HepG2 (cell line): ENCODE data around the gene SMOC1. TPM values are rescaled to one million over a fixed set of nuclear protein-coding genes. Genes with fewer than 3 reads are reported as not detected.

ENCODE experiments used
- ASH2L ChIP-seq: fragments of 300-600, 200-600 bp; sonication (generic); IDR thresholded peaks from 2 replicates; pipeline ENCODE4 v1.7.0; 2017; ENCODE audit warnings: low read depth, mild to moderate bottlenecking, moderate library complexity, mixed read lengths, low read length; ENCODE audit not compliant: insufficient read length
- ATF7-NPFF ChIP-seq: sonication (generic); formaldehyde crosslinking; IDR thresholded peaks from 2 replicates; pipeline ENCODE4 v1.8.1; 2023; ENCODE audit warnings: mild to moderate bottlenecking, low read depth, missing genetic modification reagents, moderate library complexity
- BCL6 ChIP-seq: IDR thresholded peaks from 2 replicates; pipeline ENCODE4 v1.6.1; 2016; ENCODE audit warnings: missing genetic modification reagents, missing compliant biosample characterization
- ELF1 ChIP-seq: sonication (generic); formaldehyde crosslinking; IDR thresholded peaks from 2 replicates; pipeline ENCODE4 v1.4.0; 2020; ENCODE audit warnings: missing genetic modification reagents
- FOXA3 ChIP-seq: IDR thresholded peaks from 2 replicates; pipeline ENCODE4 v1.6.1; 2016; ENCODE audit warnings: missing genetic modification reagents, missing compliant biosample characterization
- HNF4A ChIP-seq: sonication (generic); formaldehyde crosslinking; IDR thresholded peaks from 2 replicates; pipeline ENCODE4 v1.4.0; 2020; ENCODE audit warnings: missing genetic modification reagents
- HOXA9 ChIP-seq: sonication (generic); formaldehyde crosslinking; IDR thresholded peaks from 2 replicates; pipeline ENCODE4 v1.8.1; 2022; ENCODE audit warnings: missing genetic modification reagents, mild to moderate bottlenecking, moderate library complexity, borderline replicate concordance
- LCORL ChIP-seq, 2 experiments: fragments of 450-650 bp in 1 of 2; sonication (generic) in 1 of 2; formaldehyde crosslinking in 1 of 2; IDR thresholded peaks; 2 replicates each; pipeline versions ENCODE4 v1.5.0 to v1.6.1; 2017 to 2020; ENCODE audit warnings: antibody characterized with exemption in 1 of 2, missing genetic modification reagents in 1 of 2
- POLR2A ChIP-seq, 2 experiments: IDR thresholded peaks; 2 replicates each; pipeline ENCODE4 v1.6.1; 2011; ENCODE audit warnings: low read depth in 2 of 2, low read length in 2 of 2, mild to moderate bottlenecking in 1 of 2, moderate library complexity in 1 of 2; ENCODE audit not compliant: insufficient read depth in 1 of 2
- STAG1 ChIP-seq: sonication (generic); formaldehyde crosslinking; IDR thresholded peaks from 2 replicates; pipeline ENCODE4 v1.4.0; 2020; ENCODE audit warnings: missing genetic modification reagents
- ZFY ChIP-seq: sonication (generic); formaldehyde crosslinking; IDR thresholded peaks from 2 replicates; pipeline ENCODE4 v1.4.0; 2020; ENCODE audit warnings: missing genetic modification reagents
- ZNF225 ChIP-seq: sonication (generic); formaldehyde crosslinking; IDR thresholded peaks from 2 replicates; pipeline ENCODE4 v1.4.0; 2020; ENCODE audit warnings: mild to moderate bottlenecking, missing genetic modification reagents
- ZNF350 ChIP-seq: sonication (generic); formaldehyde crosslinking; IDR thresholded peaks from 2 replicates; pipeline ENCODE4 v1.4.0; 2020; ENCODE audit warnings: mild to moderate bottlenecking, low read depth, missing genetic modification reagents, borderline replicate concordance
- ZNF460 ChIP-seq: sonication (generic); formaldehyde crosslinking; IDR thresholded peaks from 2 replicates; pipeline ENCODE4 v1.5.1; 2020; ENCODE audit warnings: missing genetic modification reagents, mild to moderate bottlenecking, borderline replicate concordance
- polyA plus RNA-seq, 8 experiments: library from polyadenylated mRNA; depleted of rRNA in 3 of 8; stranded (reverse) in 7 of 8; unstranded in 1 of 8; fragments of >200 nt; fragmentation: Illumina TruSeq in 4 of 8; extraction: Trizol in 4 of 8; gene quantifications; 2 replicates each; pipeline versions ENCODE4 v1.2.1 to v1.2.3, GENCODE V29; 2011 to 2016; ENCODE audit warnings: low read depth in 4 of 8, missing spikeins in 1 of 8, mixed read lengths in 1 of 8; ENCODE audit not compliant: insufficient read depth in 1 of 8
- total RNA-seq, 5 experiments: library from RNA; depleted of rRNA; stranded (reverse); fragments of >200 nt; fragmentation: Illumina TruSeq; extraction: Trizol; gene quantifications; 2 replicates each; pipeline ENCODE4 v1.2.3, GENCODE V29; 2016; ENCODE audit warnings: low read depth in 1 of 5
- TF ChIP-seq, protein P1 (sequence below): IDR thresholded peaks from 2 replicates; pipeline ENCODE4 v1.6.1; 2012; ENCODE audit warnings: low read depth, low read length, improper control_type of control experiment
- TF ChIP-seq, protein P2 (sequence below): sonication (generic); formaldehyde crosslinking; conservative IDR thresholded peaks from 2 replicates; pipeline ENCODE4 v1.4.0; 2020; ENCODE audit warnings: missing genetic modification reagents
- TF ChIP-seq, protein P3 (sequence below): sonication (generic); formaldehyde crosslinking; conservative IDR thresholded peaks from 2 replicates; pipeline ENCODE4 v1.4.0; 2020; ENCODE audit warnings: missing genetic modification reagents
- TF ChIP-seq, protein P4 (sequence below): sonication (generic); formaldehyde crosslinking; IDR thresholded peaks from 2 replicates; pipeline ENCODE4 v1.4.0; 2020; ENCODE audit warnings: missing genetic modification reagents

Gene SMOC1
- total and polyA plus RNA-seq, 2 of the 13 experiments (the other 11 are each of a cell fraction or from before 2014, with no cell fraction given), result 17.8 to 35.6 TPM

DNA sequence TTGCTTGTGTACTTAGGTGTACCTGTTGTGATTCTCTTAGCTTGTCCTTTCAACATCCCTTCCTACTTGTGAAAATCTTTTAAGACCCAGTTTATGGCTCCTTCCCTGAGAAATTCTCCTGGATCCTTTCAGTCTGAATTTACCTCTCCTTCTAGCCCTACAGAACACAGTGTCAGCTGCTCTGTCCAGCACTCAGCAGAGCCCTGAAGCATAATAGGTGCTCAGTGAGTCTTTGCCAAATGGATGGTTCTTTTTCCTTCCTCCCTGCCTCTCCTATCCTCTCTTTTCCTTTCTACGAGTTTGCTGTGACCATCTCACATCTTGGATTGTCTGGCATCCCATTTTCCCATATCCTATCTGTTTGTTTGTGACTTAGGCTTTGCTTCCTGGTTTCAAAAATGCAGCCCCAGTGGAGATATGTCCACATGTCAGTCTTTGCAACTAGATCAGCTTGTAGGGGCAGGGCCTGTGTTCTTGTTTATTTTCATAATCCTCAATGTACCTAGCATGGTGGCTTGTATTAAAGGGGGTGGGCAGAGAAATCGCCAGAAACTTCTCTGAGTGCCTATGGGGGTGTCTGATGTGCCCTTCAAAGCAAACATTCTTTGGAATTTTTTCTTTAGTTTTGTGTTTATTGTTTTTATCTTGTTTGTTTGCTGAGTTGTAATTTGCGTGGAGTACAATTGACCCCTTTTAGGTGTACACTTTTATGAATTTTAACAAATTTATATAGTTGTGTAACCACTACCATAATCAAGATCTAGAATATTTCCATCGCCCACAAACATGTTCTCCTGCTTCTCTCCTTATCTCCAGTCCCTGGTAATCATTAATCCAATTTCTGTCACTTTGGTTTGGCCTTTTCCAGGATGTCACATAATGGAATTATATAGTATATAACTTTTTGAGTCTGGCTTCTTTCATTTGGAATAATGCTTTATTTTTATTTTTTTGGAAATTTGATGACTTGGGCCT, 62.8 kb downstream of the SMOC1 start (continued):
- TF ChIP-seq STAG1 (CRISPR knock-in tag) (no peak), ZNF225 (CRISPR knock-in tag) (no peak), ATF7-NPFF (CRISPR knock-in tag) (no peak), ELF1 (CRISPR knock-in tag) (peak; percentile 45; the same call in 1 of the 2 replicates), HOXA9 (CRISPR knock-in tag) (no peak), HNF4A (CRISPR knock-in tag) (0 out of 2 replicates have a peak, but pooled peaks have one; percentile 8), FOXA3 (CRISPR knock-in tag) (peak; percentile 21; the same call in 1 of the 2 replicates), ZFY (CRISPR knock-in tag) (0 out of 2 replicates have a peak, but pooled peaks have one; percentile 24), BCL6 (0 out of 2 replicates have a peak, but pooled peaks have one; percentile 7), ZNF350 (CRISPR knock-in tag) (no peak), POLR2A (IDR thresholded peaks at IDR 0.05; ENCODE audit: insufficient read depth in 1 of 2, low read depth in 2 of 2, low read length in 2 of 2) (no peak), LCORL (IDR thresholded peaks at IDR 0.05) (no peak), LCORL (CRISPR knock-in tag; IDR thresholded peaks at IDR 0.05) (0 out of 2 replicates have a peak, but pooled peaks have one; percentile 30), ASH2L (no peak), ZNF460 (CRISPR knock-in tag) (no peak)
- TF ChIP-seq, protein P1, sequence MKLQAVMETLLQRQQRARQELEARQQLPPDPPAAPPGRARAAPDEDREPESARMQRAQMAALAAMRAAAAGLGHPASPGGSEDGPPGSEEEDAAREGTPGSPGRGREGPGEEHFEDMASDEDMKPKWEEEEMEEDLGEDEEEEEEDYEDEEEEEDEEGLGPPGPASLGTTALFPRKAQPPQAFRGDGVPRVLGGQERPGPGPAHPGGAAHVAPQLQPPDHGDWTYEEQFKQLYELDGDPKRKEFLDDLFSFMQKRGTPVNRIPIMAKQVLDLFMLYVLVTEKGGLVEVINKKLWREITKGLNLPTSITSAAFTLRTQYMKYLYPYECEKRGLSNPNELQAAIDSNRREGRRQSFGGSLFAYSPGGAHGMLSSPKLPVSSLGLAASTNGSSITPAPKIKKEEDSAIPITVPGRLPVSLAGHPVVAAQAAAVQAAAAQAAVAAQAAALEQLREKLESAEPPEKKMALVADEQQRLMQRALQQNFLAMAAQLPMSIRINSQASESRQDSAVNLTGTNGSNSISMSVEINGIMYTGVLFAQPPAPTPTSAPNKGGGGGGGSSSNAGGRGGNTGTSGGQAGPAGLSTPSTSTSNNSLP, result peak; percentile 65; the same call in 1 of the 2 replicates
- TF ChIP-seq, protein P2, sequence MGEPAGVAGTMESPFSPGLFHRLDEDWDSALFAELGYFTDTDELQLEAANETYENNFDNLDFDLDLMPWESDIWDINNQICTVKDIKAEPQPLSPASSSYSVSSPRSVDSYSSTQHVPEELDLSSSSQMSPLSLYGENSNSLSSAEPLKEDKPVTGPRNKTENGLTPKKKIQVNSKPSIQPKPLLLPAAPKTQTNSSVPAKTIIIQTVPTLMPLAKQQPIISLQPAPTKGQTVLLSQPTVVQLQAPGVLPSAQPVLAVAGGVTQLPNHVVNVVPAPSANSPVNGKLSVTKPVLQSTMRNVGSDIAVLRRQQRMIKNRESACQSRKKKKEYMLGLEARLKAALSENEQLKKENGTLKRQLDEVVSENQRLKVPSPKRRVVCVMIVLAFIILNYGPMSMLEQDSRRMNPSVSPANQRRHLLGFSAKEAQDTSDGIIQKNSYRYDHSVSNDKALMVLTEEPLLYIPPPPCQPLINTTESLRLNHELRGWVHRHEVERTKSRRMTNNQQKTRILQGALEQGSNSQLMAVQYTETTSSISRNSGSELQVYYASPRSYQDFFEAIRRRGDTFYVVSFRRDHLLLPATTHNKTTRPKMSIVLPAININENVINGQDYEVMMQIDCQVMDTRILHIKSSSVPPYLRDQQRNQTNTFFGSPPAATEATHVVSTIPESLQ (CRISPR knock-in tag), result 0 out of 2 replicates have a peak, but pooled peaks have one; percentile 65
- TF ChIP-seq, protein P3, sequence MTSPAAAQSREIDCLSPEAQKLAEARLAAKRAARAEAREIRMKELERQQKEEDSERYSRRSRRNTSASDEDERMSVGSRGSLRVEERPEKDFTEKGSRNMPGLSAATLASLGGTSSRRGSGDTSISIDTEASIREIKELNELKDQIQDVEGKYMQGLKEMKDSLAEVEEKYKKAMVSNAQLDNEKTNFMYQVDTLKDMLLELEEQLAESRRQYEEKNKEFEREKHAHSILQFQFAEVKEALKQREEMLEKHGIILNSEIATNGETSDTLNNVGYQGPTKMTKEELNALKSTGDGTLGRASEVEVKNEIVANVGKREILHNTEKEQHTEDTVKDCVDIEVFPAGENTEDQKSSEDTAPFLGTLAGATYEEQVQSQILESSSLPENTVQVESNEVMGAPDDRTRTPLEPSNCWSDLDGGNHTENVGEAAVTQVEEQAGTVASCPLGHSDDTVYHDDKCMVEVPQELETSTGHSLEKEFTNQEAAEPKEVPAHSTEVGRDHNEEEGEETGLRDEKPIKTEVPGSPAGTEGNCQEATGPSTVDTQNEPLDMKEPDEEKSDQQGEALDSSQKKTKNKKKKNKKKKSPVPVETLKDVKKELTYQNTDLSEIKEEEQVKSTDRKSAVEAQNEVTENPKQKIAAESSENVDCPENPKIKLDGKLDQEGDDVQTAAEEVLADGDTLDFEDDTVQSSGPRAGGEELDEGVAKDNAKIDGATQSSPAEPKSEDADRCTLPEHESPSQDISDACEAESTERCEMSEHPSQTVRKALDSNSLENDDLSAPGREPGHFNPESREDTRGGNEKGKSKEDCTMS, result no peak
- TF ChIP-seq, protein P4, sequence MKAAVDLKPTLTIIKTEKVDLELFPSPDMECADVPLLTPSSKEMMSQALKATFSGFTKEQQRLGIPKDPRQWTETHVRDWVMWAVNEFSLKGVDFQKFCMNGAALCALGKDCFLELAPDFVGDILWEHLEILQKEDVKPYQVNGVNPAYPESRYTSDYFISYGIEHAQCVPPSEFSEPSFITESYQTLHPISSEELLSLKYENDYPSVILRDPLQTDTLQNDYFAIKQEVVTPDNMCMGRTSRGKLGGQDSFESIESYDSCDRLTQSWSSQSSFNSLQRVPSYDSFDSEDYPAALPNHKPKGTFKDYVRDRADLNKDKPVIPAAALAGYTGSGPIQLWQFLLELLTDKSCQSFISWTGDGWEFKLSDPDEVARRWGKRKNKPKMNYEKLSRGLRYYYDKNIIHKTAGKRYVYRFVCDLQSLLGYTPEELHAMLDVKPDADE (CRISPR knock-in tag), result no peak
